ENCODE data around the gene MACROD2. TPM values are rescaled to one million over a fixed set of nuclear protein-coding genes. Genes with fewer than 3 reads are reported as not detected.

Gene MACROD2
- total RNA-seq, 1 donor from 2014 or later = 2.4 TPM

- H3K79me2 ChIP-seq (ENCODE audit: insufficient read depth, low read length) = no peaks in the 10 kb centered on the region
- H3K27ac ChIP-seq (ENCODE audit: low read depth, low read length) = no peak overlapping the region
- H3K4me1 ChIP-seq (ENCODE audit: insufficient read depth, low read length) = no peaks in the 10 kb centered on the region
- H3K4me2 ChIP-seq (ENCODE audit: low read length) = no peak overlapping the region
- no peaks in the 10 kb centered on the region for H3K27me3 Mint-ChIP-seq (ENCODE audit: low read depth, unreplicated experiment)
- peak; percentile 2 for DNase-seq (ENCODE audit: low read depth)
- no peak for TF ChIP-seq CTCF (IDR thresholded peaks at IDR 0.05; ENCODE audit: insufficient read depth, low read depth, low read length)
- TF ChIP-seq EZH2 (IDR thresholded peaks at IDR 0.05; ENCODE audit: insufficient read depth, low read length) = no peak
- no peak for FAIRE-seq
- H3K9me3 ChIP-seq (ENCODE audit: insufficient read depth, low read depth, low read length) = no peaks in the 10 kb centered on the region
- H3K9ac ChIP-seq (ENCODE audit: low read length) = no peak overlapping the region
- no peaks in the 10 kb centered on the region for H3K36me3 Mint-ChIP-seq (ENCODE audit: low read depth, unreplicated experiment)
- H3K4me3 Mint-ChIP-seq (ENCODE audit: unreplicated experiment) = no peak overlapping the region
- H3K4me3 ChIP-seq (ENCODE audit: insufficient read depth, low read depth, low read length) = no peak overlapping the region
- H2AFZ ChIP-seq (ENCODE audit: low read depth, low read length) = no peak overlapping the region
- H3K27me3 ChIP-seq (ENCODE audit: insufficient read depth, low read length) = no peaks in the 10 kb centered on the region
- H3K9me3 Mint-ChIP-seq (ENCODE audit: unreplicated experiment) = no peaks in the 10 kb centered on the region
- no peak overlapping the region for H3K27ac Mint-ChIP-seq (ENCODE audit: unreplicated experiment)
- H3K36me3 ChIP-seq (ENCODE audit: insufficient read depth, low read length) = no peaks in the 10 kb centered on the region
- H4K20me1 ChIP-seq (ENCODE audit: insufficient read depth, low read length) = no peaks in the 10 kb centered on the region
- H3K4me1 Mint-ChIP-seq (ENCODE audit: low read depth, unreplicated experiment) = peaks cover 8% of the 10 kb centered on the region
Observed at GRCh38 chr20:14865169-14865568, 869.9 kb downstream of the MACROD2 start.

GRCh38 chr20:14865731-14866130 lies 870.4 kb downstream of the MACROD2 start:
- Mint-ChIP-seq H3K9me3 (ENCODE audit: unreplicated experiment) (no peaks in the 10 kb centered on the region), H3K36me3 (ENCODE audit: low read depth, unreplicated experiment) (no peaks in the 10 kb centered on the region), H3K4me1 (ENCODE audit: low read depth, unreplicated experiment) (peaks cover 8% of the 10 kb centered on the region), H3K27me3 (ENCODE audit: low read depth, unreplicated experiment) (no peaks in the 10 kb centered on the region), H3K4me3 (ENCODE audit: unreplicated experiment) (no peak overlapping the region), H3K27ac (ENCODE audit: unreplicated experiment) (no peak overlapping the region)
- no peak for TF ChIP-seq EZH2 (IDR thresholded peaks at IDR 0.05; ENCODE audit: insufficient read depth, low read length)
- TF ChIP-seq CTCF (IDR thresholded peaks at IDR 0.05; ENCODE audit: insufficient read depth, low read depth, low read length) = no peak
- H3K79me2 ChIP-seq (ENCODE audit: insufficient read depth, low read length) = no peaks in the 10 kb centered on the region
- FAIRE-seq = no peak
- H3K9me3 ChIP-seq (ENCODE audit: insufficient read depth, low read depth, low read length) = no peaks in the 10 kb centered on the region
- no peak overlapping the region for H2AFZ ChIP-seq (ENCODE audit: low read depth, low read length)
- no peaks in the 10 kb centered on the region for H3K27me3 ChIP-seq (ENCODE audit: insufficient read depth, low read length)
- no peaks in the 10 kb centered on the region for H3K36me3 ChIP-seq (ENCODE audit: insufficient read depth, low read length)
- H3K4me1 ChIP-seq (ENCODE audit: insufficient read depth, low read length) = no peaks in the 10 kb centered on the region
- no peak overlapping the region for H3K4me3 ChIP-seq (ENCODE audit: insufficient read depth, low read depth, low read length)
- no peaks in the 10 kb centered on the region for H4K20me1 ChIP-seq (ENCODE audit: insufficient read depth, low read length)
- no peak overlapping the region for H3K4me2 ChIP-seq (ENCODE audit: low read length)
- no peak overlapping the region for H3K9ac ChIP-seq (ENCODE audit: low read length)
- H3K27ac ChIP-seq (ENCODE audit: low read depth, low read length) = no peak overlapping the region
- no peak for DNase-seq (ENCODE audit: low read depth)

GRCh38 chr20:14866841-14867514 lies 871.7 kb downstream of the MACROD2 start:
- Mint-ChIP-seq H3K36me3 (ENCODE audit: low read depth, unreplicated experiment) (no peaks in the 10 kb centered on the region), H3K9me3 (ENCODE audit: unreplicated experiment) (no peaks in the 10 kb centered on the region), H3K4me3 (ENCODE audit: unreplicated experiment) (no peak overlapping the region), H3K4me1 (ENCODE audit: low read depth, unreplicated experiment) (peaks cover 8% of the 10 kb centered on the region), H3K27me3 (ENCODE audit: low read depth, unreplicated experiment) (no peaks in the 10 kb centered on the region), H3K27ac (ENCODE audit: unreplicated experiment) (no peak overlapping the region)
- no peak overlapping the region for H3K4me3 ChIP-seq (ENCODE audit: insufficient read depth, low read depth, low read length)
- no peaks in the 10 kb centered on the region for H3K36me3 ChIP-seq (ENCODE audit: insufficient read depth, low read length)
- no peak overlapping the region for H3K4me2 ChIP-seq (ENCODE audit: low read length)
- no peaks in the 10 kb centered on the region for H3K4me1 ChIP-seq (ENCODE audit: insufficient read depth, low read length)
- no peak overlapping the region for H3K27ac ChIP-seq (ENCODE audit: low read depth, low read length)
- DNase-seq (ENCODE audit: low read depth) = no peak
- H2AFZ ChIP-seq (ENCODE audit: low read depth, low read length) = no peak overlapping the region
- TF ChIP-seq EZH2 (IDR thresholded peaks at IDR 0.05; ENCODE audit: insufficient read depth, low read length) (no peak), CTCF (IDR thresholded peaks at IDR 0.05; ENCODE audit: insufficient read depth, low read depth, low read length) (no peak)
- H3K79me2 ChIP-seq (ENCODE audit: insufficient read depth, low read length) = no peaks in the 10 kb centered on the region
- H3K9me3 ChIP-seq (ENCODE audit: insufficient read depth, low read depth, low read length) = no peaks in the 10 kb centered on the region
- H4K20me1 ChIP-seq (ENCODE audit: insufficient read depth, low read length) = no peaks in the 10 kb centered on the region
- no peaks in the 10 kb centered on the region for H3K27me3 ChIP-seq (ENCODE audit: insufficient read depth, low read length)
- H3K9ac ChIP-seq (ENCODE audit: low read length) = no peak overlapping the region
- FAIRE-seq = no peak
